GM12872 (cell line): ENCODE results near the gene RASSF4.

Source experiments
- TF ChIP-seq, protein P1 (sequence below): IDR thresholded peaks from 3 replicates; pipeline ENCODE4 v1.5.1; 2011; ENCODE audit warnings: low read depth, mild to moderate bottlenecking, low read length, moderate library complexity; ENCODE audit not compliant: insufficient read depth

Gene RASSF4

DNA sequence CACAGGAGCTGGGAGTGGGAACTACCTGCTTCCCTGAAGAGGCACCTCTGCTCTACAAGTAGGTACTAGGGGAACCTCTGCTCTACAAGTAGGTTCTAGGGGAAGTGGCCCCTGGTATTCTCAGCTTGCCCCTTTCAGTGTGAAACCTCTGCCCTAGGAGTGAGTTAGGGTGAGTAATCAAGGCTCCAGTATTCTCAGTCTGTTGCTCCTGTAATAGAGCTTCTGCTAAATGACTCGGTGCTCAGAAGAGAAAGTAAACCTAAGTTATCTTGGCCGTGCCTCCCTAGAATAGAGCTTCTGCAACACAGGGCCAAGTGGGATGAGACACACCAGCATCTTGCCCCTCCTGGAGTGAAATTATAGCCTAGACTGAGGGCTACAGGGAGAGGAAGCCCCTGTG lies 13.4 kb upstream of the RASSF4 start:
- TF ChIP-seq, protein P1, sequence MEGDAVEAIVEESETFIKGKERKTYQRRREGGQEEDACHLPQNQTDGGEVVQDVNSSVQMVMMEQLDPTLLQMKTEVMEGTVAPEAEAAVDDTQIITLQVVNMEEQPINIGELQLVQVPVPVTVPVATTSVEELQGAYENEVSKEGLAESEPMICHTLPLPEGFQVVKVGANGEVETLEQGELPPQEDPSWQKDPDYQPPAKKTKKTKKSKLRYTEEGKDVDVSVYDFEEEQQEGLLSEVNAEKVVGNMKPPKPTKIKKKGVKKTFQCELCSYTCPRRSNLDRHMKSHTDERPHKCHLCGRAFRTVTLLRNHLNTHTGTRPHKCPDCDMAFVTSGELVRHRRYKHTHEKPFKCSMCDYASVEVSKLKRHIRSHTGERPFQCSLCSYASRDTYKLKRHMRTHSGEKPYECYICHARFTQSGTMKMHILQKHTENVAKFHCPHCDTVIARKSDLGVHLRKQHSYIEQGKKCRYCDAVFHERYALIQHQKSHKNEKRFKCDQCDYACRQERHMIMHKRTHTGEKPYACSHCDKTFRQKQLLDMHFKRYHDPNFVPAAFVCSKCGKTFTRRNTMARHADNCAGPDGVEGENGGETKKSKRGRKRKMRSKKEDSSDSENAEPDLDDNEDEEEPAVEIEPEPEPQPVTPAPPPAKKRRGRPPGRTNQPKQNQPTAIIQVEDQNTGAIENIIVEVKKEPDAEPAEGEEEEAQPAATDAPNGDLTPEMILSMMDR: no peak

DNA sequence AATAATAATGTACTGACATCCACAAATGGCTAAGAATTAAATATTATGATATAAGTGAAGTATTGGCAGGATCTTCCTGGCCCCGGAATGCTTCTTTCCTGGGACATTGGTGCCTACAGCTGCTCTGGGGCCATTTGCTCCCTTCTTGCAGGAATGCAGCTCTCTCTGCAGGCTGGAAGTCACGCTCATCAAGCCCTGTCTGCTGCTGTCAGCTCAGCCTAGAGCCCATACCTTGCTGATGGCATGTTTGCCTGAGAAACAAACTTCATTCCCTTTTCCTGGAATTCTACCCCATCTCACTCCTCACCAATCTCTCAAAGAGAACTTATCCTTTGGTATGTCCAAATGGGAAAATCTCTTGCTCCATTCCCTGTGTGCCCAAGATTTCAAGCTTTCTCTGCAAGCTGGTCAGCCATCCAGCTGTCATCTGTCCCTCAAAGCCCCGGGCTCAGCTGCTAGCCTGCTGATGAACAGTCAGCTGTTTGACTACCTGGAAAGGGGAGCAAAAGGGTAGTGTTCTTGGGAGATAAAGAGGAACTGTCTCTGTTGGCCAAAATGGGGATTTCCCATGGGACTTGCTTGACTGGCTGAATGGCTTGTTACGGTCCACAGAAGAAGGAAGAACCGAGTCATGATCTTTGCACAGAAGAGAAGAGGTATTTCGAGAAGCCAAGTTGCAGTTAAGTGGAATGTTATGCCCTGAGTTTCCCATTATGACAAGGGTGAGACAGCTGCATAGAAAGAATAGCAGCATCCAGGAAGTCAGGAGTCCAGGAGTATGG lies 12.0 kb upstream of the RASSF4 start:
- TF ChIP-seq, protein P1: no peak

DNA sequence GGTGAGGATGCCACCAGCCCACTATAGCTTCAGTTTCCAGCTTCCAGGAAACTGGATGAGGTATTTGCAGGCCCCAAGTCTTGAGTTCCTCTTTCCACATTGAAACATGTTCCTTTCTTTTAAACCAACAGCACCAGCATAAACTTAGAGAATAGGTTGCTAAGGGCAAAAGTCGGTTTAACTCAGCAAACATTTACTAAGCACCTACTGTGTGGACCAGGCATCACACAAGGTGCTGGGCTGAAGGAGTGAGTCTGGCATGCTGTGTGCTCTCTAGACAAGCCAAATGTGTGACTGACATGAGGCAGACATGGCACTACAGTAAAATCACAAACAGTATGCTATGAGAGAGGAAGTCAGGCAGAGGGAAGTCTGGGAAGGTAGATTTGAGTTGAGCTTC lies 11.0 kb upstream of the RASSF4 start:
- TF ChIP-seq, protein P1: no peak

DNA sequence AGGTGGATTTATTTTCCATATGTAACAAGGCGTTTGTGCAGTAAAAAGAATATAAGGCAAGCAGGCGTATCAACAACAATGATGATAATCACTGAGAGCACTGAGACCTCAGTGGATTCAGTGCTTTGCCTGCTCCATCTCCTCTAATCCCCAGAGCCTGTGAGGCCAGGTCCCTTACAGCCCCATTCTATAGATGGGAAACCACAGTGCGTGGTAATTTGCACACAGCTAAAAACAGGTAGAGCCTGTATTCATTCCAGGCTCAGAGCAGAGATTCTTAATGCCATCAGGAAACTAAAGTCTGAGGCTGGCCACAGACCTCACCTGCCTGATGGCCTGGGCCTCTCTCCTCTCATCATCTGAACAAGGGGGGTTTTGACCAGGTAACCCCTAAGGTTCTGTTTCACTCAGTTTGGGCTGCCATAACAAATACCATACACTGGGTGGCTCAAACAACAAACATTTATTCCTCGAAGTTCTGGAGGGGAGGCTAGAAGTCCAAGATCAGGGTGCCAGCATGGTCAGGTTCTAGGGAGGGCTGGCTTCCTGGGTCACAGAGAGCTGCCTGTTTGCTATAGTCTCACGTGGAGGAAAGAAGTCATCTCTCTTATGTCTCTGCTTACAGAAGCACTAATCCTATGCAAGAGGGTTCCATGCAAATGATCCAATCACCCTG lies 10.3 kb upstream of the RASSF4 start:
- TF ChIP-seq, protein P1: no peak

DNA sequence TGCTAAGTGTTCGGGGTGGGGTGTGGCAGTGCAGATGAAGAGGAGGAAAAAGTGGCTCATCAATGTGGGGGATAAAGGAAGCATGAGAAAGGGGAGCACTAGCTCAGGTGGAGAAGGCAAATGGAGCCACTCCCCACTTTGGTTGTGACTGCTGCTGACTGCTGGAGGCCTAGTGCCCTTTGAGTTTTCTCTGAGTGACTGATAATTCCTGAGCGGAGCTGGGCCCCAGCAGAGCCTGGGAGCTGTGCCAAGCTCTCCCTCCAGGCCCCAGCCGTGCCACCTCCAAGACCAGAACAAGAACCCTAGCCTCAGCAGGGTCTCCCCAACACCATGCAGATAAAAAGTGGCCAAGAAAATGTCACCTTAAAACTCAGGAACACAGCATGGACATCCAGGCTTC lies 9.7 kb upstream of the RASSF4 start:
- TF ChIP-seq, protein P1: no peak

DNA sequence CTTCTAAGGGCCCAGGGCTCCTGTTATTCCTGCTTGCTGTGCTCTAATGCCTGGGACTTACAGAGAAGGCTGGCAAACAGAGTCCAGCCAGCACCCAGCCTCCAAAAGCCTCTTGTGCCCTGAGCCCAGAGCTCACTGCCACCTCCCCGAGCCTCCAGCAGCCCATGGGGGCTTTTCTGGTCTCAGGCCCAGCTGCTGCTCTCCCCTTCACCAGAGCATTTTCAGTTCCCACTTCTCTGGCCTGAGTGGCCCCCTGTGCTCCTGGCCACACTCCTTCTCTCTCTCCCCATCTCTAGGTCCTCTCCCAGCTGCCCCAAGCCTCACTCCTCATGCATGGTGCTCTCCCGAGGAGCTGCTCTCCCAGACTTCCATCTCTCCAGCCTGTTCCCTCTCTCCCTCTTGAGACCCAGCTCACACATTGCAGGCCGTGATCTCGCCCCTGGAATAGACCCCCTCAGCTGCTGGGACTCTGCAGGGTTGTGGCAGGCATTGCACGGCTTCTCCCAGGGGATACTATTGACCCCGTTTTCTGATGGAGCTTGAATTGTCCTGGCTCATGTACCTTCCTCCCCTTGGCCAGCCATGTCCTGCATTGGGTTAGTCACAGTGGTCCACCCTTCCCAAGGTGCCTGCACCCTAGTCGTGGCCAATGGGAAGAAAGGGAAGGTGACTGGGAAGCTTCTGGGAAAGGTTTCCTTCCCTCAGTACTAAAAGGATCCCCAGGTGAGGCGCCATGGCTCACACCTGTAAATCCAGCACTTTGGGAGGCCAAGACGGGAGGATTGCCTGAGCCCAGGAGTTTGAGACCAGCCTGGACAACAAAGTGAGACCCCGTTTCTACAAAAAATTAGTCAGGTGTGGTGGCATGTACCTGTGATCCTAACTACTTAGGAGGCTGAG lies 9.0 kb upstream of the RASSF4 start:
- TF ChIP-seq, protein P1: no peak
